Measurements from ENCODE around the gene ACP4.
"Not testable (repeated sequence)": the region's sequence is repeated elsewhere in the genome, so short reads cannot be mapped to it uniquely, and the experiment has no call there.

ACP4 gene, protein sequence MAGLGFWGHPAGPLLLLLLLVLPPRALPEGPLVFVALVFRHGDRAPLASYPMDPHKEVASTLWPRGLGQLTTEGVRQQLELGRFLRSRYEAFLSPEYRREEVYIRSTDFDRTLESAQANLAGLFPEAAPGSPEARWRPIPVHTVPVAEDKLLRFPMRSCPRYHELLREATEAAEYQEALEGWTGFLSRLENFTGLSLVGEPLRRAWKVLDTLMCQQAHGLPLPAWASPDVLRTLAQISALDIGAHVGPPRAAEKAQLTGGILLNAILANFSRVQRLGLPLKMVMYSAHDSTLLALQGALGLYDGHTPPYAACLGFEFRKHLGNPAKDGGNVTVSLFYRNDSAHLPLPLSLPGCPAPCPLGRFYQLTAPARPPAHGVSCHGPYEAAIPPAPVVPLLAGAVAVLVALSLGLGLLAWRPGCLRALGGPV

DNA sequence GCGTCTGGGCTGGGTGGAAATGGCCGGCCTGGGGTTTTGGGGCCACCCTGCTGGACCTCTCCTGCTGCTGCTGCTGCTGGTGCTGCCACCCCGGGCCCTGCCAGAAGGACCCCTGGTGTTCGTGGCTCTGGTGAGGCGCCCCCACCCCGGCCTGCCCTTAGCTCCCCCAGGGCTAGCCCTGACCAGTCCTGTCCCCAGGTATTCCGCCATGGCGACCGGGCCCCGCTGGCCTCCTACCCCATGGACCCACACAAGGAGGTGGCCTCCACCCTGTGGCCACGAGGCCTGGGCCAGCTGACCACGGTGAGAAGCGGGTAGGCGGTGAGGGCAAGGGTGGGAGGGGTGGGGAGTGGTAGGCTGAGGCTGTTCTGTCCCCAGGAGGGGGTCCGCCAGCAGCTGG lies at the start of gene ACP4:
ACP4 (plus strand) TSS at position 20 of the 400 bp plus-strand sequence; CDS start at position 20, 0 bp downstream.
- DNase-seq (ENCODE audit: low read depth) = no peak

DNA sequence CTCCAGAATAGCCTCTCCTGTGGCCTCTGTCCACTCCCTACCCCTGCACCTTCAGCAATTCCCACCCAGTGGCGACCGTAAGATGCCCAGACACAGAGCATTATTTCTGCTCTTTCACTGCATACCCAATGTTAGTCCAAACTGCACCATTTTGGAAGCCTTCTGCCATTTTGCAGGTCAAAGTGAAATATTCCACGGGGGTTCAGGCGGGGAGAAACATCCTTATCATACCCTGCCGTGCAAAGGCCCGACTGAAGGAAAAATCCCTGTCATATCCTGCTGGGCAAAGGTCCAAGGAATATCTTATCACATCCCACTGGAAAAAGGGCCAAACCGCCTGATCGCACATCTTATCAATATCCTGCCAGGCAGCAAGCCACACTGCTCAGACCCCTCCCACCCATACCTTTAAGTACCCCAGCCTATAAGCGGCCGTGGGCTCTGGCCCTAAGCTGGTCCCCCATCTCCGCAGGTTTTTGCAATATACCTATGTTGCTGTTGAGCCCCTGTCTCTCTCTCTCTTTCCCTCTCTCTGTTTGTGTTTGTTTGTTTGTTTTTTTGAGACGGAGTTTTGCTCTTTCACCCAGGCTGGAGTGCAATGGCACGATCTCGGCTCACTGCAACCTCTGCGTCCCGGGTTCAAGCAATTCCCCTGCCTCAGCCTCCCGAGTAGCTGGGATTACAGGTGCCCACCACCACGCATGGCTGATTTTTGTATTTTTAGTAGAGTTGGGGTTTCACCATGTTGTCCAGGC lies 48.9 kb upstream of the ACP4 start:
- DNase-seq (ENCODE audit: low read depth) = no peak

DNA sequence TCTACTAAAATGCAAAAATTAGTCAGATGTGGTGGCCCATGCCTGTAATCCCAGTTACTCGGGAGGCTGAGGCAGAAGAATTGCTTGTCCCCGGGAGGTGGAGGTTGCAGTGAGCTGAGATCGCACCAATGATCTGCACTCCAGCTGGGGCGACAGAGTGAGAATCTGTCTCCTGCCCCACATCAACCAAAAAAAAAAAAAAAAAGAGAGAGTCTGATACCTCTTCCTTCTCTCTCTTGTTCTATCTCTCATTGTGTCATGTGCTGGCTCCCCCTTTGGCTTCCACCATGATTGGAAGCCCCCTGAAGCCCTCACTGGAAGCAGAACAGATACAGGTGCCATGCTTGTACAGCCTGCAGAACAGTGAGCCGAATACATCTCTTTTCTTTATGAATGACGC lies 46.7 kb upstream of the ACP4 start:
- DNase-seq (ENCODE audit: low read depth) = no peak

DNA sequence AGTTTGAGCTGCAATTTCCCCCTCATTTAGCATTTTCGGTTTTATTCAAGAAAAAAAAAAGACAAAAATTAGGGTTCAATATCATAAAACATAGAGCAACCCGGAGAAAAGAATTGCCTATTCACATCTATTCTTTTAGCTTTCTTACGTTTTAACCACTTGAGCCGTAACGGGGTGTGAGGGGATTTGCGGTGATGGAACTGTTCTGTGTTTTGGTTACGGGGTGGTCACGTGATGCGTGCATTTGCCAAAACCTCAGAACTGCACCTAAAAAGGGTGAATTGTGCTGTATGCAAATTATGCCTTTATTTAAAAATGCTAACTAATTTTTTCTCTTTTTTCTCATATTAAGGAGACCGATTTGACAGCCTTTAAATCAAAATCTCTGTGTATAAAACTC lies 45.0 kb upstream of the ACP4 start:
- DNase-seq (ENCODE audit: low read depth) = no peak

DNA sequence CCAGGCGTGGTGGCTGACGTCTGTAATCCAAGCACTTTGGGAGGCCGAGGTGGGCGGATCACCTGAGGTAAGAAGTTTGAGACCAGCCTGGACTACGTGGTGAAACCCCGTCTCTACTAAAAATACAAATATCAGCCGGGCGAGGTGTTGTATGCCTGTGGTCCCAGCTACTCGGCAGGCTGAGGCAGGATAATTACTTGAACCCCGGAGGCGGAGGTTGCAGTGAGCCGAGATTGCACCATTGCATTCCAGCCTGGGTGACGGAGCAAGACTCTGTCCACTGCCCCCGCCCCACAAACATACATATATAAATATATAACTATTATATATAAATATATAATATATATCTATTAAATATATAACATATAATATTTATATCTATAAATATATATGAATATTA lies 43.1 kb upstream of the ACP4 start:
- not testable (repeated sequence) for DNase-seq (ENCODE audit: low read depth)

DNA sequence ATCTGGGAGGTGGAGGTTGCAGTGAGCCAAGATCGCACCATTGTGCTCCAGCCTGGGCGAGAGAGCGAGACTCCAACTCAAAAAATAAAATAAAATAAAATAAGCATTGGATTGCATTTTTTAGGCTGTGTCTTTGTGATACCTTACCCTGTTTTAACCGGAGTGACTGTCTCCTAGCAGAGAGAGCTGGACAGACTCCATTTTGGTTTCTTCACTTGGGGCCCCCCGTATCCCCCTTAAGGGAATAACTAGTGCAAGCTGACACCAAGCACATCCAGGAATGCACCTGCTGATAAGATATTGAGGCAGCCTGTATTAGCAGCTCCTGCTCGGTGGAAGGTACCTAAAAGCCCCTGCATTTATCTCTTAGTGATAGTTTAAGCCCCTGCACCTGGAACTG lies 40.7 kb upstream of the ACP4 start:
- DNase-seq (ENCODE audit: low read depth) = no peak

DNA sequence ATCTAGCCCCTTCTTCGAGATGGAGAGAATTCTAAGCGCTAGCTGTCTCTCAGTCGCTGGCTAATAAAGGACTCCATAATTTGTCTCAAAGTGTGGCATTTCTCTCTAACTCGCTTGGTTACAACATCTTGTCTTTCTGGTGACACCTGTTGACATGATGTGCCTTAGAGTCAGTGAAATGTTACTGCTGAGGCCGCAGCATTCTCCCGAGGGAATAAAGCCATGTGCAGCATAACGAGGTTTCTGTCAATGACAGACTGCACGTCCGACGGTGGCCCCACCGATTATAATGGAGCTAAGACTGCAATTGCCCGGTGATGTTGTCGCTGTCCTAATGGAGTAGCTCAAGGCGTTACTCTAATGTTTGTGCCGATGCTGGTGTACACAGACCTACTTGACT lies 40.2 kb upstream of the ACP4 start:
- no peak for DNase-seq (ENCODE audit: low read depth)

DNA sequence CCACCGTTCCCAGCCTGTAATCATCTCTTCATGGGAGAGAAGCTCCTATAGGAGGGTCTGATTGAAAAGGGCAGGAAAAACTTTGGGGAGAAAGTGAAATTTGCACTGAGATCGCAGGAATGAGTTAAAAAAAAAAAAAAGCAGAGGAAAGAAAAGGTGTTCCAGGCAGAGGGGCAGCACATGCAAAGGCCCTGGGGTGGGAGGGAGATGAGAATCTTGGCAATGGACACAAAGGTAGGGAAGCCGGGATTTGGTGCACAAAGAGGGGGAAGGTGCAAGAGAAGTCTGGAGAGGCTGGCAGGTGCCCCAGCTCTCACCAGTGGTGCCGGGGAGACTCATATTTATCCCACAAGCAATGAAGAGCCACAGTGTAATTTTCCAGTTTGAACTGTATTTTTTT lies 36.3 kb upstream of the ACP4 start:
- no peak for DNase-seq (ENCODE audit: low read depth)

DNA sequence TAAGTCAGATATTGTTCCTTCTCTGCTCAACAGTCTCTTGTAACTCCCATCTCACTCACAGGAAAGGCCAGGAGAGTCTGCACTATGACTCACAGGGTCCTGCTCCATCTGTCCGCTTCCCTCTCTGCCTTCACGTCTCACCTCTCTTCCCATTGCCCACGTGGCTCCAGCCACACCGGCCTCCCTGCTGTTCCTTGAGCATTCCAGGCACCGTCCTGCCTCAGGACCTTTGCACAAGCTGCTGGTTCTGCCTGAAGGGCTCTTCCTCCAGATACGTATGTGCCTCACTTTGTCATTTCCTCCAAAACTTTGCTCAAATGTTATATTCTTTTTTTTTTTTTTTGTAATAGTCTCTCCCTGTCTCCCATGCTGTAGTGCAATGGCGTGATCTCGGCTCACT lies 34.0 kb upstream of the ACP4 start:
- not testable (repeated sequence) for DNase-seq (ENCODE audit: low read depth)

DNA sequence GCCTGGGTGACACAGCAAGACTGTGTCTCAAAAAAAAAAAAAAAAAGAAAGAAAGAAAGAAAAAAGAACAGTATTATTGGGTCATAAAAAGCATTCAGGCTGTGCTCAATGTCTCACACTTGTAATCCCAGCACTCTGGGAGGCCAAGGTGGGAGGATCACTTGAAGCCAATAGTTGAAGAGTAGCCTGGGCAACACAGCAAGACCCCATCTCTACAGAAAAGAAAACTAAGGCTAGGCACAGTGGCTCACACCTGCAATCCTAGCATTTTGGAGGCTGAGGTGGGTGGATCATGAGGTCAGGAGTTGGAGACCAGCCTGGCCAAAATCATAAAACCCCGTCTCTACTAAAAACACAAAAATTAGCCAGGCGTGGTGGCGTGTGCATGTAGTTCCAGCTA lies 32.6 kb upstream of the ACP4 start:
- not testable (repeated sequence) for DNase-seq (ENCODE audit: low read depth)

DNA sequence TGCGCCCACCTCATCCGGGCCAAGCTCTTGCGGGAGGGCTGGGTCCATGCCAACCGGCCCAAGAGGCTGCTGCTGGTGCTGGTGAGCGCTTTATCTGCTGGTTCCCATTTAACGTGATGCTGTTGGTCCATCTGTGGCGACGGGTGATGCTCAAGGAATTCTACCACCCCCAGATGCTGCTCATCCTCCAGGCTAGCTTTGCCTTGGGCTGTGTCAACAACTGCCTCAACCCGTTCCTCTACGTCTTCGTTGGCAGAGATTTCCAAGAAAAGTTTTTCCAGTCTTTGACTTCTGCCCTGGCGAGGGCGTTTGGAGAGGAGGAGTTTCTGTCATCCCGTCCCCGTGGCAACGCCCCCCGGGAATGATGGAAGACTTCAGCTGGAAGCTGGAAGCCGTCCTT lies 31.1 kb upstream of the ACP4 start:
- DNase-seq (ENCODE audit: low read depth) = not testable (repeated sequence)

DNA sequence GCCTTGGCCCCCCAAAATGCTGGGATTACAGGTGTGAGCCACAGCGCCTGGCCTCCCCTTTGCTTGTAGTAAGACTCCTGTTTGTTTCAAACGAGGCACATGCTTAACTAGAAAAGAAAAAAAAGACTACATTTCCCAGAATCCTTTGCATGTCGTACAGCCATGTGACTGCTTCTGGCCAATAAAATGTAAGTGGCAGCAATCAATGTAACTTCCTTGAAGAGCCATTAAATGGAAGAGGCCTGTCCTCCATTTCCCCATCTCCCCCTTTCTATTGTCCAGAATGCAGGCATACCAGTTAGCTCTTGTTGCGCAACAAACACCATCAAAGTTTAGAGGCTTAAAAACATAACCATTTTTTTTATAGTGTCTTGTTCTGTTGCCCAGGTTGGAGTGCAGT lies 30.3 kb upstream of the ACP4 start:
- no peak for DNase-seq (ENCODE audit: low read depth)

DNA sequence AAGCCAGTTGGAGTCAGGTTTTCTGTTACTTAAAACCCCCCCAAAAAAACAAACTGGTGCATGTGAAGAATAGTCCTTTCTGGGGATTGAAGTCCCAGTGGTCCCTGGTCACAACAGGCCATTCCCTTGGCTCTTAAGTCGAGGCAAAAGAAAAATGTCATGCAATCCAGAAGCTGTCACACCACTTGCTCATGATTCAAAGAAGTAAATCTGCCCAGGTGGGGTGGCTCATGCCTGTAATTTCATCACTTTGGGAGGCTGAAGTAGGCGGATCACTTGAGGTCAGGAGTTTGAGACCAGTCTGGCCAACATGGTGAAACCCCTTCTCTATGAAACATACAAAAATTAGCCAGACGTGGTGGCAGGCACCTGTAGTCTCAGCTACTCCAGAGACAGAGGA lies 28.7 kb upstream of the ACP4 start:
- not testable (repeated sequence) for DNase-seq (ENCODE audit: low read depth)

DNA sequence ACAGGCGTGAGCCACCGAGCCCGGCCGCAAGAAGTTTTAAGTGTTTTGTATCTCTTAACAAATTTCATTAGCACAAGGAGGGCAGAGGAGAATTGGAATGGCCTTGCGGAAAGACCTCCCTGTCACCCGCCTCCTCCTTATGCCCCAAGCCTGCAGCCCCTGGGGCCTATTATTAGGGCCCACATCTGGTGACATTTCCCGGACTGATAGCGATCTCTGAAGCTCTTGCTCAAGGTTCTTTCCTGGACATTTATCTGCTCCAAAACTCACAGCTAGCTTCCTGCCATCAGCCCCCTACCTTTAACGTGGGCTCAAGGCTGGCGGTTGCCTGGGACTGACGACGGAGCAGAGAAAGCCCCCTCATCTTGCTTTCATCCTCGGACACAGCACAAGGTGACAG lies 26.7 kb upstream of the ACP4 start:
- DNase-seq (ENCODE audit: low read depth) = not testable (repeated sequence)

DNA sequence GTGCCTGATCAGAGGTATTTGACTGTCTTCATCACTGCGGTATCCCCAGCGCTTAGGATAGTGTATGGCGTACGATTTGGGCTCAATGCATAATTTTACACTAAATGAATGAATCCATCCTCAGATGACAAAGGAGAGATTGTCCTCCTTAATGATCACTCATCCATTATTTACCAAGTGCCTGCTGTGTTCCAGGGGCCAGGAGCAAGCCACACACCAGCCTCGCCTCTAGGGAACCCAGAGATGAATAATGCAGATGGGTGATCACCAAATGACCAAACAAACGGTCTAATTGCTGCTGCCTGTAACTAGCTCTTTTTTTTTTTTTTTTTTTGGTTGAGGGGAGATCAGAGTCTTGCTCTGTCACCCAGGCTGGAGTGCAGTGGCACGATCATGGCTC lies 25.8 kb upstream of the ACP4 start:
- no peak for DNase-seq (ENCODE audit: low read depth)

DNA sequence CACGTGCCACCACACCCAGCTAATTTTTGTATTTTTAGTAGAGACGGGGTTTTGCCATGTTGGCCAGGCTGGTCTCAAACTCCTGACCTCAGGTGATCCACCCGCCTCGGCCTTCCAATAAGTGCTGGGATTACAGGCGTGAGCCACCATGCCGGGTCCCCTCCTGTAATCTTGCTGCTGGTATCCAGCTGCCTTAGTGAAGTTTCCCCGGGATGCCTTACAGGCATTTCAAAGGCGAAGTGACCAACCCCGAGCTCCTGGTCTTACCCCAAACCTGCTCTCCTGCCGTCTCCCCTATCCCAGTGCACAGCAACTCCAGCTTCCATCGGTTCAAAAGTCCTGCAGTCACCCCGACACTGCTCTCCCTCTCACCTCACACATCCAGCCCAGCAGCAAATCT lies 23.5 kb upstream of the ACP4 start:
- DNase-seq (ENCODE audit: low read depth) = not testable (repeated sequence)

DNA sequence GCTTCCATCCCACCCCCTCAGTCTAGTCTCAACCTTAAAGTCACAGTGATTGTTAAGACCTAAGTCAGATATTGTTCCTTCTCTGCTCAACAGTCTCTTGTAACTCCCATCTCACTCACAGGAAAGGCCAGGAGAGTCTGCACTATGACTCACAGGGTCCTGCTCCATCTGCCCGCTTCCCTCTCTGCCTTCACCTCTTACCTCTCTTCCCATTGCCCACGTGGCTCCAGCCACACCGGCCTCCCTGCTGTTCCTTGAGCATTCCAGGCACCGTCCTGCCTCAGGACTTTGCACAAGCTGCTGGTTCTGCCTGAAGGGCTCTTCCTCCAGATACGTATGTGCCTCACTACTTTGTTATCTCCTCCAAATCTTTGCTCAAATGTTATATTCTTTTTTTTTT lies 23.0 kb upstream of the ACP4 start:
- not testable (repeated sequence) for DNase-seq (ENCODE audit: low read depth)

DNA sequence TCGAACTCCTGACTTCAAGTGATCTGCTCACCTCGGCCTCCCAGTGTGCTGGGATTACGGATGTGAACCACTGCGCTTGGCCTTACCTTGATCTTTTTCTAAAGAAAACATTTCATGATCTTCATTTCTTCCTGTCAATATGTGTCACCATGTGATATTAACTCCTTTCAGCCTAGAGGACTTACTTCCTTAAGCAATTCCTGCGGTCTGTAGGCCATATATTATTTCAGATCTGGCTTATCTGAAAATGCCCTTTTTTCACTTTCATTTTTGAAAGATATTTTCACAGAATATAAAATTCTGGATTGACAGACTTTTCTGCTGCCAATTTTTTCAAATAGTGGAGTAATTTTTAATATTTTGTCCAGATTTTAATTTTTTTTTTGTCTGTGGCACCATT lies 21.9 kb upstream of the ACP4 start:
- DNase-seq (ENCODE audit: low read depth) = no peak

DNA sequence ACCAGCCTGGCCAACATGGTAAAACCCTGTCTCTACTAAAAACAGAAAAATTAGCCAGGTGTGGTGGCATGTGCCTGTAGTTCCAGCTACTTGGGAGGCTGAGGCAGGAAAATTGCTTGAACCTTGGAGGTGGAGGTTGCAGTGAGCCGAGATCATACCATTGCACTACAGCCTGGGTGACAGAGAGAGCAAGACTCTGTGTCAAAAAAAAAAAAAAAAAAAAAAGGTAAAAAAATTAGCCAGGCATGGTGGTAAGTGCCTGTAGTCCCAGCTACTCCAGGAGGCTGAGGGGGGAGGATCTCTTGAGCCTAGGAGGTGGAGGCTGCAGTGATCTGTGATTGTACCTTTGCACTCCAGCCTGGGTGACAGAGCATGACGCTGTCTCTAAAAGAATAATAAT lies 20.1 kb upstream of the ACP4 start, which contains the start of gene GPR32:
GPR32 (plus strand) TSS at position 301 of the 400 bp plus-strand sequence. CDS start 137 bp downstream, outside the sequence.
- not testable (repeated sequence) for DNase-seq (ENCODE audit: low read depth)

DNA sequence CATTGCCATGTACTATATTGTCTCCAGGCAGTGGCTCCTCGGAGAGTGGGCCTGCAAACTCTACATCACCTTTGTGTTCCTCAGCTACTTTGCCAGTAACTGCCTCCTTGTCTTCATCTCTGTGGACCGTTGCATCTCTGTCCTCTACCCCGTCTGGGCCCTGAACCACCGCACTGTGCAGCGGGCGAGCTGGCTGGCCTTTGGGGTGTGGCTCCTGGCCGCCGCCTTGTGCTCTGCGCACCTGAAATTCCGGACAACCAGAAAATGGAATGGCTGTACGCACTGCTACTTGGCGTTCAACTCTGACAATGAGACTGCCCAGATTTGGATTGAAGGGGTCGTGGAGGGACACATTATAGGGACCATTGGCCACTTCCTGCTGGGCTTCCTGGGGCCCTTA lies 19.3 kb upstream of the ACP4 start:
- DNase-seq (ENCODE audit: low read depth) = no peak

DNA sequence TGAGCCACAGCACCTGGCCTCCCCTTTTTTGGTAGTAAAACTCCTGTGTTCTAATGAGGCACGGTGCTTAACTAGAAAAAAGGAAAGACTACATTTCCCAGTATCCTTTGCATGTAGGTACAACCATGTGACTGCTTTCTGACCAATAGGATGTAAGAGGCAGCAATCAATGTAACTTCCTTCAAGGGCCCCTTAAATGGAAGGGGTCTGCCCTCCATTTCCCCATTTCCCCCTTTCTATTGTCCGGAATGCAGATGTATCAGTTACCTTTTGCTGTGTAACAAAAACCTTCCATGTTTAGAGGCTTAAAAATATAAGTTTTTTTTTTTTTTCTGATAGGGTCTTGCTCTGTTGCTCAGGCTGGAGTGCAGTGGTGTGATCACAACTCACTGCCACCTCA lies 17.7 kb upstream of the ACP4 start:
- no peak for DNase-seq (ENCODE audit: low read depth)

DNA sequence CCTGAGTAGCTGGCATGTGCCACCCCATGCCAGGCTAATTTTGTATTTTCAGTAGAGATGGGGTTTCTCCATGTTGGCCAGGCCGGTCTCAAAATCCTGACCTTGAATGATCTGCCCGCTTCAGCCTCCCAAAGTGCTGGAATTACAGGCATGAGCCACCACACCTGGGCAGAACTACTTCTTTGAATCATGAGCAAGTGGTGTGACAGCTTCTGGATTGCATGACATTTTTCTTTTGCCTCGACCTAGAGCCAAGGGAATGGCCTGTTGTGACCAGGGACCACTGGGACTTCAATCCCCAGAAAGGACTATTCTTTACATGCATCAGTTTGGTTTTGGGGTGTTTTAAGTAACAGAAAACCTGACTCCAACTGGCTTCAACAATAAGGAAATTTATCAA lies 17.3 kb upstream of the ACP4 start:
- not testable (repeated sequence) for DNase-seq (ENCODE audit: low read depth)

DNA sequence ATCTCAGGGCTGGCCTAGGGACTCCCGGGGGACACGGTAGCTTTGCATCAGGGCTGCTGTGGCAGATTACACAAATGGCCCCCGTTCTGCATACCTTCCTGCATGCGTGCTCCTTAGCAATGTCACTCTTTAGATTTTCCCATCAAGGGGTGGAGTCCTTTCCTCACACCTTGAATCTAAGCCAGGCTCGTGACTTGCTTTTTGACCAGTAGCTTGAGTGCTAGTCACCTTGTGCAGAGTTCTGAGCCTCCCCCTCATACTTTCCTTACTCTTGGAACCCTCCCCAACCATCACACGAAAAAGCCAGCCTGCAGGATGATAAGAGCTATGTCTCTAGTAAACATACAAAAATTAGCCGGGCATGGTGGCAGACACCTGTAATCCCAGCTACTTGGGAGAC lies 16.8 kb upstream of the ACP4 start:
- DNase-seq (ENCODE audit: low read depth) = not testable (repeated sequence)
